H4 (cell line): ENCODE results near the gene CPXM1. TPM values are rescaled to one million over a fixed set of nuclear protein-coding genes. Genes with fewer than 3 reads are reported as not detected.

Experiments
- DNase-seq: peaks from one replicate; pipeline ENCODE4 v3.0.0-alpha.2; 2015; ENCODE audit warnings: low spot score
- total RNA-seq: library from RNA; depleted of rRNA; stranded (reverse); fragments of >200 nt; shearing (Covaris generic); gene quantifications from 2 replicates; pipeline ENCODE4 v1.2.3, GENCODE V29; 2014; rRNA removed

CPXM1 gene
- total RNA-seq, 1 experiment from 2014 or later: not detected

- no peak for DNase-seq
These were observed 51.7 kb downstream of the CPXM1 start for GRCh38 chr20:2748551-2749342.

GRCh38 chr20:2747676-2748235 is 52.7 kb downstream of the CPXM1 start:
- no peak for DNase-seq

- DNase-seq: no peak
These were observed 53.7 kb downstream of the CPXM1 start for GRCh38 chr20:2746636-2747265.

GRCh38 chr20:2745936-2746635 is 54.3 kb downstream of the CPXM1 start:
- DNase-seq: no peak

GRCh38 chr20:2745060-2745910 is 55.1 kb downstream of the CPXM1 start:
- DNase-seq: no peak

Other genes with a start within 250 kb of the CPXM1 start
- gene NOP56, start 148.0 kb downstream of the CPXM1 start, total RNA-seq: 148 and 152 TPM in 2 replicates
- 117 and 138 TPM in 2 replicates for gene IDH3B, start 136.4 kb downstream of the CPXM1 start, total RNA-seq
- gene EBF4, start 107.8 kb downstream of the CPXM1 start, total RNA-seq: 4.1 and 4.8 TPM in 2 replicates
- gene C20orf141, start 14.4 kb upstream of the CPXM1 start, total RNA-seq: not detected in 2 replicates
- not detected in 2 replicates for gene TMEM239, start 15.7 kb upstream of the CPXM1 start, total RNA-seq
- 10.9 and 24.5 TPM in 2 replicates for gene PCED1A, start 40.0 kb upstream of the CPXM1 start, total RNA-seq
- gene VPS16, start 40.1 kb upstream of the CPXM1 start, total RNA-seq: 26.3 and 30.7 TPM in 2 replicates
- gene PTPRA, start 72.9 kb upstream of the CPXM1 start, total RNA-seq: 23.3 and 30.1 TPM in 2 replicates
- gene GNRH2, start 243.0 kb upstream of the CPXM1 start, total RNA-seq: not detected in 2 replicates
- gene MRPS26, start 245.4 kb upstream of the CPXM1 start, total RNA-seq: 78.0 and 80.0 TPM in 2 replicates